Uterus (tissue), 4 donors: ENCODE data around the gene UQCRQ. TPM values are rescaled to one million over a fixed set of nuclear protein-coding genes. Genes with fewer than 3 reads are reported as not detected.

Source experiments
- DNase-seq, 2 donors: peaks; one replicate each; pipeline ENCODE4 v3.0.0-alpha.2; 2019 to 2020
- H3K27ac ChIP-seq, 2 donors: fragments of 200-600 bp; sonication (generic); 1 replicate in 1 of 2; 2 replicates in 1 of 2; pipeline ENCODE4 v1.5.1; 2016 to 2018
- H3K27me3 ChIP-seq, 2 donors: fragments of 200-600 bp; sonication (generic); one replicate each; pipeline ENCODE4 v1.5.1; 2018 to 2019; ENCODE audit warnings: control low read depth in 1 of 2
- H3K36me3 ChIP-seq, 2 donors: fragments of 200-600 bp; sonication (generic); one replicate each; pipeline ENCODE4 v1.5.1; 2019; ENCODE audit warnings: control low read depth in 1 of 2
- H3K4me1 ChIP-seq, 2 donors: fragments of 200-600 bp; sonication (generic); one replicate each; pipeline ENCODE4 v1.5.1; 2018 to 2019; ENCODE audit warnings: control low read depth in 1 of 2
- H3K4me3 ChIP-seq, 2 donors: fragments of 200-600 bp; sonication (generic); 1 replicate in 1 of 2; 2 replicates in 1 of 2; pipeline ENCODE4 v1.5.1; 2018 to 2019; ENCODE audit warnings: mild to moderate bottlenecking in 1 of 2
- H3K9me3 ChIP-seq, 2 donors: fragments of 200-600 bp; sonication (generic); one replicate each; pipeline ENCODE4 v1.5.1; 2019; ENCODE audit warnings: control low read depth in 1 of 2
- POLR2A ChIP-seq, 2 donors: fragments of 450-650 bp; IDR thresholded peaks; one replicate each; pipeline ENCODE4 v1.6.1; 2016; ENCODE audit warnings: antibody characterized with exemption in 2 of 2, mild to moderate bottlenecking in 1 of 2, moderate library complexity in 1 of 2
- intact Hi-C: fragments of 100-400 bp; cut with DNase I; formaldehyde crosslinking; loops from one replicate; pipeline ENCODE4 v1.15.1; 2023; ENCODE audit warnings: low total_unique reads
- total RNA-seq, 4 donors: library from RNA; depleted of rRNA in 3 of 4; stranded (reverse); fragments of >200 nt in 3 of 4; gene quantifications; one replicate each; pipeline versions ENCODE4 v1.1.0 to v1.2.4, GENCODE V29; 2014 to 2023
- TF ChIP-seq, protein P1 (sequence below), 4 experiments: fragments of 200-600 bp in 2 of 4; fragments of 450-650 bp in 2 of 4; sonication (generic) in 2 of 4; IDR thresholded peaks; one replicate each; pipeline ENCODE4 v1.5.1; 2016 to 2019; ENCODE audit warnings: antibody characterized with exemption in 4 of 4, mild to moderate bottlenecking in 2 of 4, moderate library complexity in 1 of 4
- donor health status: DM: yes; HTN: yes; CAD: no.

The UQCRQ gene
- total RNA-seq, 4 donors from 2014 or later = 30.5 to 196 (median 115) TPM

DNA sequence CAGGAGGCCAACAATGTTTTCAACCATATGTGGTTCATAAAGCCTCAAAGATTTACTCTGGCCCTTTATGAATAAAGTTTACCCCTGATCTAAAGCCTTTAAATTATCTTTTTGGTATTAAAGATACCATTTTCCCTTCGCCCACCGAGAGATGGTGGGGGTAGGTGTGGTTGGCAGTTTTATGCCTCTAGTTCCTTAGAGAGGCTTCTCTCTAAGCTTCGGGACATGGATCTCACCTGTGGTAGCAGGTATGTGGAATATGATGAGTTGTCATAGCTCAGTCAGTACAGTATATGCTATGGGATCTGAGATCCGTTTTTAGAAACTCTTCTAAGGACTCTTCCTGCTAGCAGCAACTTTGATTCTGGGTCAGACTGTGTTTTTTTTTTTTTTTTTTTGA, 2.3 kb downstream of the UQCRQ start:
- H3K9me3 ChIP-seq = no peaks in the 10 kb centered on the region
- no peak overlapping the region for H3K27ac ChIP-seq
- TF ChIP-seq, protein P1, sequence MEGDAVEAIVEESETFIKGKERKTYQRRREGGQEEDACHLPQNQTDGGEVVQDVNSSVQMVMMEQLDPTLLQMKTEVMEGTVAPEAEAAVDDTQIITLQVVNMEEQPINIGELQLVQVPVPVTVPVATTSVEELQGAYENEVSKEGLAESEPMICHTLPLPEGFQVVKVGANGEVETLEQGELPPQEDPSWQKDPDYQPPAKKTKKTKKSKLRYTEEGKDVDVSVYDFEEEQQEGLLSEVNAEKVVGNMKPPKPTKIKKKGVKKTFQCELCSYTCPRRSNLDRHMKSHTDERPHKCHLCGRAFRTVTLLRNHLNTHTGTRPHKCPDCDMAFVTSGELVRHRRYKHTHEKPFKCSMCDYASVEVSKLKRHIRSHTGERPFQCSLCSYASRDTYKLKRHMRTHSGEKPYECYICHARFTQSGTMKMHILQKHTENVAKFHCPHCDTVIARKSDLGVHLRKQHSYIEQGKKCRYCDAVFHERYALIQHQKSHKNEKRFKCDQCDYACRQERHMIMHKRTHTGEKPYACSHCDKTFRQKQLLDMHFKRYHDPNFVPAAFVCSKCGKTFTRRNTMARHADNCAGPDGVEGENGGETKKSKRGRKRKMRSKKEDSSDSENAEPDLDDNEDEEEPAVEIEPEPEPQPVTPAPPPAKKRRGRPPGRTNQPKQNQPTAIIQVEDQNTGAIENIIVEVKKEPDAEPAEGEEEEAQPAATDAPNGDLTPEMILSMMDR (IDR thresholded peaks at IDR 0.05) = no peak
- TF ChIP-seq POLR2A (IDR thresholded peaks at IDR 0.05) = no peak
- intact Hi-C loops = no loop called here
- no peak for DNase-seq
- H3K36me3 ChIP-seq = no peaks in the 10 kb centered on the region
- no peak overlapping the region for H3K4me3 ChIP-seq
- H3K4me1 ChIP-seq = no peaks in the 10 kb centered on the region
- no peaks in the 10 kb centered on the region for H3K27me3 ChIP-seq

DNA sequence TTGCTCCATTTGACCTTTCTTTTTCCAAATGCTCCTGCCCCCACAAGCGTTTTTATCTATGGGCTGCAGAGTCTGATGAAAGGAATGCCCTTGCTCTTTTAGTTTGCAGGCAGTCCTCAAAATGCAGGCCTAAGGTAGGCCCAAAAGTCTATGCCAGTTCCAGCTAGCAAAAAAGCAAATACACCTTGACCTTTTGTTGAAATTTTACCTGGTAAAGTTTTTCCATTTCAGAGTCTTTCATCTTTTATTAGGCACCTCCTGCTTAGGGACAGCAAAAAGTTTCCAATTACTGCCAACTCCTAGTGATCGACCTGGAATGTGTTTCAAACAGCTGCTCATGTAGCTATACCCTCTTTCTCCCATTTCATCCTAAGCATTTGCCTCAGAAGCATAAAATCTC, 4.4 kb downstream of the UQCRQ start:
- Histone ChIP-seq H3K9me3 (no peaks in the 10 kb centered on the region), H3K27me3 (no peaks in the 10 kb centered on the region), H3K36me3 (no peaks in the 10 kb centered on the region), H3K4me3 (no peak overlapping the region), H3K27ac (no peak overlapping the region), H3K4me1 (no peaks in the 10 kb centered on the region)
- TF ChIP-seq, protein P1 (IDR thresholded peaks at IDR 0.05) = no peak
- no peak for TF ChIP-seq POLR2A (IDR thresholded peaks at IDR 0.05)
- DNase-seq = no peak
- intact Hi-C loops = no loop called here

- Histone ChIP-seq H3K4me3 (no peak overlapping the region), H3K4me1 (no peaks in the 10 kb centered on the region), H3K9me3 (no peaks in the 10 kb centered on the region), H3K27ac (no peak overlapping the region), H3K36me3 (no peaks in the 10 kb centered on the region), H3K27me3 (no peaks in the 10 kb centered on the region)
- intact Hi-C loops = no loop called here
- TF ChIP-seq, protein P1 (IDR thresholded peaks at IDR 0.05) = no peak
- TF ChIP-seq POLR2A (IDR thresholded peaks at IDR 0.05) = no peak
- no peak for DNase-seq
Observed at GRCh38 chr5:132871459-132872284, 5.2 kb downstream of the UQCRQ start.

DNA sequence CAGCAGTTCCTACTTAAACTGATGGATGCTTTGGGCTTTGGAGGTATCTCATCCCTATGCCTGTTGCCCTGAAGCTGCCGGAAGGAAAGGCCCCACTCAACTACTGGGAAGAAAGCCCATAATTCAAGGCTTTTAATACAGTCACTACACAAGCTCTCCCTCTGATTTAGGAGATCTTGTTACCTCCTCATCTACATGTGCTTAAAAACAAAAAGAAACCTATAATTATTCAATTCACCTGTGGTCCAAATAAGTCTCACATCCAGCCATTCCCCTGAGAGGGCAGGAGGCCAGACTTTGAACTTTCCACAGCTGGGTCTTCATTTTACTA, 6.3 kb downstream of the UQCRQ start:
- no peak for DNase-seq
- Histone ChIP-seq H3K27me3 (no peaks in the 10 kb centered on the region), H3K9me3 (no peaks in the 10 kb centered on the region), H3K4me3 (no peak overlapping the region), H3K27ac (no peak overlapping the region), H3K4me1 (no peaks in the 10 kb centered on the region), H3K36me3 (no peaks in the 10 kb centered on the region)
- intact Hi-C loops = no loop called here
- TF ChIP-seq, protein P1 (IDR thresholded peaks at IDR 0.05) = no peak
- no peak for TF ChIP-seq POLR2A (IDR thresholded peaks at IDR 0.05)

- Histone ChIP-seq H3K4me1 (no peaks in the 10 kb centered on the region), H3K27ac (no peak within 1 kb of the TSS), H3K4me3 (no peak within 1 kb of the TSS), H3K36me3 (no peaks in the 10 kb centered on the region), H3K27me3 (no peaks in the 10 kb centered on the region), H3K9me3 (no peaks in the 10 kb centered on the region)
- TF ChIP-seq, protein P1 (IDR thresholded peaks at IDR 0.05) = no peak
- no peak for TF ChIP-seq POLR2A (IDR thresholded peaks at IDR 0.05)
- intact Hi-C loops = no loop called here
- DNase-seq = no peak
Observed at GRCh38 chr5:132873119-132873929, 6.9 kb downstream of the UQCRQ start, which contains the start of gene LEAP2. Gene LEAP2, plus strand, starts transcription at chr5:132873668. Its CDS starts 27 bp downstream, at chr5:132873695.
